Left ventricle myocardium superior (tissue), 1 donor: ENCODE results near the gene C9orf78. TPM values are rescaled to one million over a fixed set of nuclear protein-coding genes. Genes with fewer than 3 reads are reported as not detected.
"Not testable (repeated sequence)": the region's sequence is repeated elsewhere in the genome, so short reads cannot be mapped to it uniquely, and the experiment has no call there.

Source experiments
- ATAC-seq: fragments of 200-7000 bp; cut with Tn5 transposase; one replicate; pipeline ENCODE4 v1.9.1; 2020; ENCODE audit warnings: mild to moderate bottlenecking, moderate library complexity
- DNase-seq: peaks from one replicate; pipeline ENCODE4 v3.0.0-alpha.2; 2020
- intact Hi-C: fragments of 100-400 bp; cut with micrococcal nuclease; formaldehyde crosslinking; loops from one replicate; pipeline ENCODE4 v1.11.0; 2022
- total RNA-seq: library from RNA; stranded (reverse); fragmentation: NEBNext Ultra II Directional; extraction: Animal tissue kit (Norgen Biotek cat#: 25700); gene quantifications from one replicate; pipeline ENCODE4 v1.2.1, GENCODE V29; 2021
- donor health status: DM: no; HTN: yes; CAD: no; lungs with severe emphysema.

The C9orf78 gene
- total RNA-seq, 1 donor from 2014 or later: 35.6 TPM

DNA sequence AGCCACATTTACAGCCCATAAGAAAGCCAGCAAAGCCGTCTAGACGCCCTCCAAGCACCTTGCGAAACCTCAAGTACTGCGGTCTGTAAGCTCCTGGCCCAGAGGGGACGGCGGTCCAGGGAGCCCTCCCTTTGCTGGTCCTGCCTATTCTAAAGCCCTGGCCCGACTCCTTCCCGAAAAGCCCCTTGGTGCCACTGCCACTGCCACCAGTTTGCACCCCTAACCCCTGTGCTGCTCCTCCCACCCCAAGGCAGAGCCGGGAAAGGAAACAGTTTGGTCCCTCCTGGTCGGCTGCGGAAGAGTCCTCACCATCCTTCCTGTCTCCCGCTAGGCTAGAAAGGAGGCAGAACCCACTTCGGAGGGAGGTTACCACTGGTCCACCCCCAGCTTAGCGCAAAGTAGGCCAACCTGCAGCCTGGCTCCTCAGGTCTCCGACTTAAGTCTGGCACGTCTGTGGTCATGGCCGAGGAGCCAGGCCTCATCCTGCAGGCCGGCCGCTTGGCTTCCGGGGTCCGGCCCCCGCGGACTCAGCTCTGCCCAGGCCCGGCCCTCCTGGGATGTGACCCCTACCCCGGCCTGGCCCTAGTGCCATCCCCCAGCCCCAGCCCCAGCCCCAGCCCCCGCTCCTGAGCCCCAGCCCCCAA, 12.1 kb downstream of the C9orf78 start:
- DNase-seq (no peak), ATAC-seq (peak; percentile 10)
- intact Hi-C loops: no loop called here

DNA sequence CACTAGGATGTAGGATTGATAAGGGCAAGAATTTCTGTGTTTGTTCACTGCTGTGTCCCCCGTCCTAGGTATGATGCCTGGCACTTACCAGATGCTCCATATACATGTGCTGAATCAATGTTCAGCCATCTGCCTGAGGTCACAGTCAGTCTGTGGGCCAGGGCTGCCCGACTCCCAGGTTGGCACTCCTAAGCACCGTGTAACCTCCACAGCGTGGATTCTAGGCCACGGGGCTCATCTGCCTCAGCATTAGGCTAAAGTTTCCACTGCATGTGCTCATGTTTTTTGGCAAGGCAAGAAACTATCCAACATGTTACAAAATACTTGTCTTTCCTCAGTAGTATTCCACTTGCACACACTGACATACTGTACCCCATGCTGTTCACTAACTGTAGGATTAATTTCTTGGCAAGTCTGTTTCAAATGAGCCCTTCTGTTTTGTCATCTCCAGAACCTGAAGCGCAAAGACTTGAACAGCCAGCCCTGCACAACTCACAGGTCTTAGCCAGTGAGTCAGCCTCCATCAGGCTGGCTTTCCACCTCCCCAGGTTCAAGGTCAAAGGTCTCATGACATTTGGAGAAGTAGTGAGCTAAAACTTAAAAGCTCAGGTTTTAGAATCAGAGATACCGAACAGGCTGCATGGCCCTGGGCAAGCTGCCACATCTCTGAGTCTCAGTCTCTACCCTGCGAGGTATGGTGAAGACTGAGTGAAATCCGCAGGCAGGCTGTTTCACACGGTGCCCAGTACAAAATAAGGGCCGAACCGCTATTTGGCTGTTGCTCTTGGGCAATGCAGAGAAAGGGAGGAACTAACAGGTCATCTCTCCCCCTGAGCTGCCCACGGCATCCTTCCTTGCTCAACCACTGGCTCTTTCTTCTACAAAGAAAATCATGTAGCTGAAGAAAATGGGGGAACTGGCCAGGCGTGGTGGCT, 18.3 kb downstream of the C9orf78 start:
- ATAC-seq: no peak
- no peak for DNase-seq
- intact Hi-C loops: no loop called here

DNA sequence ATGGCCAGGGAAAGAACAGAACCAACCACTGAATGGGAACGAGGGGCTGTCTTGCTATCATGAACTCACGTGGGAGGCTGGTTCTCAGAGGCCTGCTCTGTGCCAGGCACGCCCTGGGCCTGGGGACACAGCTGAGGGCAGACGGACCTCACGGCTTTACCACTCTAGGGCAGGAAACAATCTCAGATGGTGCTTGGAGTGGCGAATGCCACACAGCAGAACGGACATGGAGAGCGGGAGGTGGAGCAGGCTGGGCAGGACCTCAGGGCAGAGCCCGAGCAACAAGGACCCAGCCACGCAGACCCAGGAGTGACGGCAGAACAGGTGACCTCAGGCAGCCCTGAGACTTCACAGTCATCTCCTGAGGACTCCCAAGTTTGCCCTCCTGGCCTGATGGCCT, 19.8 kb downstream of the C9orf78 start:
- intact Hi-C loops: no loop called here
- DNase-seq: no peak
- no peak for ATAC-seq

DNA sequence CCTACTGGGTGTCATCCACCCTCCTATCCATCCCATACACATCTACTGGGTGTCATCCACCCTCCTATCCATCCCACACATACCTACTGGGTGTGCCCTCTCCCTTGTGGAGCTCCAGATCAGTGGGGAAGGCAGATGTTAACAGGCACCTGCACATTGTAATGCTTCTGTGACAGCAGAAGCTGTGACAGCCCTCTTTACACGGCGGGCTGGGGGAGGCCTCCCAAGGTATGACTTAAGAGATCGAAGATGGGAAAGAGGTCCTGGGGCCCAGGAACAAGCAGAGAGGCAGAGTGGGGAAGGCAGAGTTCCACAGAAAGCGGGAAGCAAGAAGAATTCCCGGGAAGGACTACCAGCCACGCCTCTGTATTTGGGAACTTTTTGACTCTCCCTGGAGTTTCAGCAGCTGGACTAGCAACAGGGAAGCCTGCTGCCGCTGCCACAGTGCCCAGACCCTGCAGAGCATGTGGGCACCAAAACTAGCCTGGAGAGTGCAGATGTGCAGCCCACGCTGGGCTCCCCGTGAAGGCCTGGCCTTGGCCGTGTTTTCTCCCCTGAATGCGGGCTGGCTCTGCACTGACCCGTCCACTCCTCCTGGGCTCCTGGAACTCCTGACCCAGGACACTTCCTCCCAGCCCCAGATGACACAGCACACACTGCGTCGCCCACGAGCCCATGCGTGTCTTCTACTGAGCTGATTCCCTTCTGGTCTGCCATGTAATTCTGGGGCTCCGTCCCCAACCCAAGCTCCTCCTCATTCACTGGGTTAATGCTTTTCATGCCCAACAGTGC, 20.4 kb downstream of the C9orf78 start:
- DNase-seq (no peak), ATAC-seq (no peak)
- intact Hi-C loops: no loop called here

DNA sequence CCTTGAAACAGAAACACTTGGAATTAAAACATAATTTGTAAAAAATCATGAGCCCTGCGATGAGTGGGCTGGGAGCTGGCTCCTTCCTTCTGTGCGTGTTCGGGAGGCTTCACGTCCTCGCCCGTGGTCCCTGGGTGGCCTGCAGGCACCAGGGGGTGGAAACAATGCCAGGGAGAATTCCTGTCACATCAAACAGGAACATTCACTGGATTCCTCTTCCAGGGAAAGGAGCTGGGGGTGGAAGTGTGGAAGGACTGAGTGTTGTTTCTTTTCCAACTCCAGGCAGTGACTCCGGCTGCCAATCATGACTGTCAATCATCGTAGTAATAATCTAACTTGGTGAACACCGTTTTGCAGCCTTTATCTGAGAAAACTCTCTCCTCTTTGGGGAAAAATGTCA, 21.4 kb downstream of the C9orf78 start:
- no peak for DNase-seq
- intact Hi-C loops: no loop called here
- no peak for ATAC-seq

DNA sequence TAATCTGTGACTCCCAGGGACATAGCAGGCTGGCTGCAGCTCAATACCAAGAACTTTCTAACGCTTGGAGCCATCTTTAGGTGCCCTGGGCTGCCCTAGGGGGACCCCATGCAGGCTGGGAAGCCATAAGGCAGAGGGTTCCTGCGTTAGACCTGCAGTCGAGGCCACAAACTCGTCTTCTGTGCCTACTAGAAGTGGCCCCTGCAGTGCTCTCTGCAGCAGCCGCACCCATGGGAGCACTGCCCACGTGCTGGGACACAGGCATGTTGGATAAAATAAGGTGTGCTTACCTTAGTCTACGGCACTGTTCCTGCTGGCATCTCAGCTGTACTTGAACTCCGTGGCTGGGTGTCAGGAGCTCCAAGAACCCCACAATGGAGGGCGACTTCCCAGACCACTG, 22.7 kb downstream of the C9orf78 start:
- no peak for ATAC-seq
- intact Hi-C loops: no loop called here
- no peak for DNase-seq

DNA sequence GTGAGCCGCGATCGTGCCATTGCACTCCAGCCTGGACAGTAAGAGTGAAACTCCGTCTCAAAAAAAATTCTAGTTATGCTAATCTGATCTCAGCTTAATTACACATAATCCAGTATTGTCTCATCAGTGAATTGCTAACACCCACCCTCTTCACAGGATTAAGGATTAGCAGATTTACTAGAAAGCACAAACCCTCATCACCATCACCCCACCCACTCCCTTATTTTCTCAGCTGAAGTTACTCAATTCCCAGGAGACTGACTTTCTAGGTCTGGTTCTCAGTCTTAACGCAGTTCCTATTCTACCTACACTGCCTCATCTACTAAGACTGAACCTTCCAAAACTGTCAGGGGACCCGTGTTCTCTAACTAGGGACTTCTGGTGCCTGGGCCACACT, 23.1 kb downstream of the C9orf78 start:
- DNase-seq: no peak
- ATAC-seq: no peak
- intact Hi-C loops: no loop called here

DNA sequence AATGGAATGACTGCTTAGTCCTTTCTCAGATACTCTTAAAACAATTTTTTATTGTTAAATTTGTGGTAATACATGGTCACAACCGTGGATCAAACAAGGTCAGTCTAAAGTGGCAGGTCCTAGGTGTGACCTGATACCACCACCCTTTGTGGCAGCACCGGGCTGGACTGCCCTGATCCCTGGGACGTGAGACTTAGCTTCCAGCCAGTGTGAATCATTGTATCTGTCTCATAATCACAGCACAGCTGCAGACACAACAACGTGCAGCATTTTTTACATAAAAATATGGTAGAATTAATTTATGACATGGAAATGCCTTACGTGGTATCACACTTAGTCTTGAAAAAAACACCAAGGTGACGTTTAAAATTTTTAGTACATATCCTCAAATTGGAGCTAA, 24.3 kb downstream of the C9orf78 start:
- intact Hi-C loops: no loop called here
- ATAC-seq (no peak), DNase-seq (no peak)

GRCh38 chr9:129810116-129810515, 25.0 kb downstream of the C9orf78 start:
- no peak for DNase-seq
- intact Hi-C loops: no loop called here
- no peak for ATAC-seq

DNA sequence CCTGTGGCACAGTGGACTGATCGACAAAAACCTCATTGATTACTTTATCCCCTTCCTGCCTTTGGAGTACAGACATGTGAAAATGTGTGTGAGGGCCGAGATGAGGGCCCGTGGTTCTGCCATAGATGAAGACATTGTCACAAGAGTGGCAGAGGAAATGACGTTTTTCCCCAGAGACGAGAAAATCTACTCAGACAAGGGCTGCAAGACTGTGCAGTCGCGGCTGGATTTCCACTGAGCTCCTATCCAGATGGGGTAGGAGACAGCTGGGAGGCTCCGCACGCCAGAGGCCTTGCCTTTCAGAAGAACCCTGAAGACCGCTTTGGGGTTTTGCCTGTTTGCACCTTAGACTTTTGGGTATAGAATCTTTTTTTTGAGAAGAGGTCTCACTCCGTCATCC, 25.7 kb downstream of the C9orf78 start:
- ATAC-seq (no peak), DNase-seq (no peak)
- intact Hi-C loops: no loop called here

GRCh38 chr9:129806061-129806460, 29.0 kb downstream of the C9orf78 start:
- ATAC-seq: no peak
- intact Hi-C loops: no loop called here

DNA sequence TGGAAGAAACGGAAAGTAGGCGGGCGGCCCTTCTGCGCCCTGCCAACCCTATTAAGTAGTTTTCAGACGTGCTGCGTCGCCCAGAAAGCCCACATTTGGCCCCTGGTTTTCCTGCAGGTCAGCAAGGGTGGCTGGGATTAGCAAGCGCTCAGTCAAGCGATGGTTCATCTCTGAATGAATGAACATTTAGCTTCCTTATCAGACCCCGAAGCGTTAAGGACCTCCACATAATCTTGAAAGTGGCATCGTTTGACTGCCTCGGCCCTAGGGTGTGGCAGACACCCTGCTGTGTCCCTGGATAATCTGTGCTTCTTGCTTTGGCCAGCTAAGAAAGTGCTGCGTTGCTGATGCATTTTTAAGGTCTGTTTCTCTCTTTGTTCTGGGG, 31.4 kb downstream of the C9orf78 start:
- intact Hi-C loops: no loop called here
- ATAC-seq: no peak
- DNase-seq: no peak

More at GRCh38 chr9:129806061-129806460, 29.0 kb downstream of the C9orf78 start:
- DNase-seq: no peak

DNA sequence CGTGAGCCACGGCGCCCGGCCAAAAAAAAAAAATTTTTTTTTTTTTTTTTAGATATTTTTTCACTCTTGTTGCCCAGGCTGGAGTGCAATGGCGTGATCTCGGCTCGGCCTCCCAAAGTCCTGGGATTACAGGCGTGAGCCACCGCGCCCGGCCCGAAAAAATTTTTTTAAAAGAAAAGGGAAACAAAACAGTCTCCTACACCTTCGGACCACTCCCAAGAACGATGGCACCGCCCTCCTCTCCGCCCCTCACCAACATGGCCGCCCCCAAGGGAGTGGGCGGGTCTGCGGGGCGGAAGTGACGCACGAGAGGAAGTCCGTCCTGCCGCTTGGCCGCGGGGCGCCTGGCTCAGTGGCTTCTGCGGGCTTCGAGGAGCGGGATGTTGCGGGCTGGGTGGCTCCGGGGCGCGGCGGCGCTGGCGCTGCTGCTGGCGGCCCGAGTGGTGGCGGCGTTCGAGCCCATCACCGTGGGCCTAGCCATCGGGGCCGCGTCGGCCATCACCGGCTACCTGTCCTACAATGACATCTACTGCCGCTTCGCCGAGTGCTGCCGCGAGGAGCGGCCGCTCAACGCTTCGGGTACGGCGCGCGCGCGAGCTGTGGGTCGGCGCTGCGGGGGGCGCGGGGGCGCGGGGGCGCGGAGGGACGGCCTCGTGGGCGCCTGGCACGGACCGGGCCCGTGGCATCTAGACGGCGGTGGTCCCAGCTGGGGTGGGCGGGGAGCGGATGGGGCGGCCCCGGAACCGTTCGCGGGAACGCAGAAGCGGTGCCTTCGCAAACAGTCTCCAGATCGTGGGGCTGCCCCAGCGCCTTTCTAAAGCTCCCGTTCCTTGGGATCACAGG, 32.0 kb downstream of the C9orf78 start, which contains the start of gene TOR1B:
Gene TOR1B (plus strand): TSS at position 352 of the 843 bp plus-strand sequence. CDS start 29 bp downstream, at position 381.
- DNase-seq (peak; percentile 97), ATAC-seq (peak; percentile 99)
- intact Hi-C loops: no loop called here

DNA sequence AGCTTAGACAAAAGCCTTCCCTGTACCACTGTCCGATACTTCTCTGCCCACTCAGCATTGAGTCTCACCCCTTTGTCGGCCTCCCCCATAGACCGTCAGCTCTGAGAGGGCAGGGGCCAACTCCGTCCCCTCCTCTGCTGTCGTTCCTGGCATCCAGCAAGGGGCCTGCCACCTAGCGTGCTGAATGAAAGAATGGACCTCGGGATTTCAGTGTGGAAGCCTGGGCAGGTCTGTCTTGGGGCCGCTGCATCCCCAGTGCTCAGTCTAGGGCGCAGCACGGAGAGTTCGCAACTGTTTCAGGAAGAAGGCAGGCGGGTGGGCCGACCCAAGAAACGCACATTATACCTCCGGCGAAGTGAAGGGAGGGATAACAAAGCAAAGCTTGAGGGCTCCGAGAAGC, 33.6 kb downstream of the C9orf78 start:
- ATAC-seq: no peak
- no peak for DNase-seq
- intact Hi-C loops: no loop called here

DNA sequence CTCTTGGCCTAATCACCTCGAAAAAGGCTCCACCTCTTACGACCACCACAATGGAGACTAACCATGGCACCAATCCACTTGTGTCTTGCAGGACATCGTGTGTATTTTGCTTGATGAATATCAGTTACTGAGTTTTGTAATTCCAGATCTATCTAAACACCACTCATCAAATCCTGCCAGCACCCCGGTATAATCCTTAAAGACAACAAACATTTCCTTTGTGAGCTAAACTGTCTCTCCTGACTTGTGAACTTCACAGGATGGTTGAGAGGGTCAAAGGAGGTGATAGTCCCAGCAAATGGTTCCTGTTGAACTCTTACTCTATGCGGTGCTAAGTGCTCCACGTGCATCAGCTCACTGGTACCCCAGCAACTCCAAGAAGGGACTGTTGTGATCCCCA, 36.1 kb downstream of the C9orf78 start:
- intact Hi-C loops: no loop called here
- DNase-seq (no peak), ATAC-seq (no peak)

GRCh38 chr9:129796029-129796428, 39.0 kb downstream of the C9orf78 start:
- intact Hi-C loops, DNase-seq, ATAC-seq: not testable (repeated sequence)

DNA sequence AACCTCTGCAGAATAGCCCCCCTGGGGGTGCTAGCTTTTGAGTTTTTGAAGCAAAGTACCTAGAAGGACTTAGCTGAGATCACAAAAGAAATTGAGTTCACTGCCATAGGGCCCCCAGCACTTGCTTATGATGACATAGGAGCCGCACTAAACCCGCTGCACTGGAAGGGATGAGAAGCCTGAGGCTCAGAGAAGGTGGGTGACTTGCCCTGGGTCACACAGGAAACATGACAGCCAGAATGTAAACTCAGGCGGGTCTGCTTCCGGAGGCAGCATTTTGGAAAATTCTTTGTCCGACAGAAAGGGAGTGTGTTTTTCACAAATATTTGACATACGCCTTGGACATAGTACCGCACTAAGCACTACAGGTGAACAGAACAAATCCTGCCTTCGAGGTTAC, 40.5 kb downstream of the C9orf78 start:
- ATAC-seq (no peak), DNase-seq (no peak)
- intact Hi-C loops: no loop called here

DNA sequence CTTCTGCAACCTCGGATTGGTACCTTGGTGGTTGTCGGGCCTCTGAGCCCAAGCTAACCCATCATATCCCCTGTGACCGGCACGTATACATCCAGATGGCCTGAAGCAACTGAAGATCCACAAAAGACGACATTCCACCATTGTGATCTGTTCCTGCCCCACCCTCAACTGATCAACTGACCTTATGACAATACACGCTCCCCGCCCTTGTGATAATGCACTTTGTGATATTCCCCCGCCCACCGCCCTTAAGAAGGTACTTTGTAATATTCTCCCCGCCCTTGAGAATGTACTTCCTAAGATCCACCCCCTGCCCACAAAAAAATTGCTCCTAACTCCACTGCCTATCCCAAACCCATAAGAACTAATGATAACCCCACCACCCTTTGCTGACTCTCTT, 48.6 kb downstream of the C9orf78 start:
- no peak for DNase-seq
- intact Hi-C loops: loop anchor here (10.0 kb wide), 1 partner anchor 52 kb away; no protein-coding TSS in a partner anchor
- ATAC-seq: no peak

DNA sequence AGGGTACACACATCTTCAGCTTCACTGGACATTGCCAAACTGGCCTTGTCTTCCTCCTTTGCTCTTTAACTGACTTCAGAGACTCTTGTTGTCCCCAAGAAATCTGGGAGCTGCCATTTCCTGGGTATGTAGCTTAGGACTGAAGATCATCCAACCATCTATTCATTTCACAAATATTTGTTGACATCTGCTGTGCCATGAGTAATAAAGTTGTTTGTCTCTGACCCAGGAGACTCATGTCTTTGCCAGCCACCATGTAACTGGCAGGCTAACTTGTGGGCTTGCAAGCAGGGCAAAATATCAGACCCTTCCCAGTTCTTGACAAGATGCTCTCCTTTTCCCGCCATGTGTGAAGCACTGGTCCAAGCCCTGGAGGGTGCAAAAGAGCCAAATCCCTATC, 49.2 kb downstream of the C9orf78 start:
- DNase-seq: no peak
- ATAC-seq: no peak
- intact Hi-C loops: loop anchor here (10.0 kb wide), 1 partner anchor 51 kb away; no protein-coding TSS in a partner anchor
